HEK293T (cell line): Measurements from ENCODE around the gene TRIP11.

Source experiments
- SUZ12 ChIP-seq: fragments of 450-650 bp; IDR thresholded peaks from 2 replicates; pipeline ENCODE4 v1.6.1; 2016; ENCODE audit warnings: mild to moderate bottlenecking
- ZNF384 ChIP-seq: fragments of 450-650 bp; IDR thresholded peaks from 2 replicates; pipeline ENCODE4 v1.6.1; 2016

DNA sequence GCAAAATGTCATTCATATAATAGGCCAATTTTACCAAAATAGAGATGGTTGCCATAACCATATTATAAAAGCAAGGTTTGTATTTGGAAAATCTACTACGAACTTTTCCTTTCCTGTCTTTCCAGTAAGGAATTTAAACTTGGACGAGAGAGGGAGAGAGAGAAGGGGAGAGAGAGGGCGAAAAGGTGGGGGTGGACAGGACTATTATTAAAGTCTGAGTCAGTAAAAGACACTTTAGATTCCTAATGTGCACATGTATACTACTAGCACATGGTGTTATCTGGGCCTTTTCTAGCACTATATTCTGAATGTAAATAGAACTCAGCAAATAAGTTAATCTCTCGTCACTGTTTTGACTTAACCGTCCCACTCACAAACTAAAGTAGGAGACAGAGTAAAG is 62.0 kb downstream of the TRIP11 start:
- TF ChIP-seq ZNF384 (no peak), SUZ12 (no peak)
